SKM-1 treated with dmso at 0.1 percent for 144 hours (cell line): Measurements from ENCODE around the gene LRPAP1.
"Not testable (repeated sequence)": the region's sequence is repeated elsewhere in the genome, so short reads cannot be mapped to it uniquely, and the experiment has no call there.

Source experiments
- DNase-seq: peaks from one replicate; lab custom pipeline; 2025; ENCODE audit not compliant: unreplicated experiment; lab: John Stamatoyannopoulos, UW

The LRPAP1 gene

DNA sequence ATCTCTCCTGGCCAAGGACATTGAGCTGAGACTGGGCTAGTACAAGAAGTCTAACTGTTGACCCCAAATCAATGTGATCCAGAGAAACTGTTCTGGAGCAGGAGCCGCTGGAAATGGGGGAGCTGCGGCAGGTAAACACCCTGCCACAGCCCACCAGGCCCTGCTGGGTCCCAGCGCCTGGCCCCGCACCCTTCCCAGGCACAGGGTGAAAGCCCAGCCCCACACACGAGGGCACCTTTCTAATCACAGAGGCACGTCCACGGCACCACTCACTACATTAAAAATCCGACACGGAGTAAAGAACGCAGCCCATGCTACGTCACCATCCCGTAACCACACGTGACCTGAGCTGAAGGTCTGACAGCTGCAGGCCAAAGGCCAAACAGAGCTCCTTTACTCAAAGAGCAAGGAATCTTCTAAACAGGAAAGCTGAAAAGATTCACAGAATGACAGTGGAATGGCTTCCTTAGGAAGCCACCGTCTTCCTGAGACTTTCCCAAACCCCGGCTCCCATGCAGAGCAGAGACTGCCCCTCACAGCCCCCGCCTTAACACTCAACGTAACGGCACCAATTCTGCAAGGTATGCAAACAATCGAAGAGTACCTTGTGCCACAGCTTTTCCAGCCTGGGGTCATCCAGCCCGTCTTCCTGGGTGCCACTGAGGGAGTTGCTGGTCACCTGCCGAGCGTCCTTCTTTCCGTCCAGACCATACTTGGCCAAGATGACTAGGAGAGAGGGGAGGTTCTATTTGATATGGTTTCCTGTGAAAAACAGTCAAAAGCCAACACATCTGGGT lies 12.6 kb downstream of the LRPAP1 start:
- no peak for DNase-seq

DNA sequence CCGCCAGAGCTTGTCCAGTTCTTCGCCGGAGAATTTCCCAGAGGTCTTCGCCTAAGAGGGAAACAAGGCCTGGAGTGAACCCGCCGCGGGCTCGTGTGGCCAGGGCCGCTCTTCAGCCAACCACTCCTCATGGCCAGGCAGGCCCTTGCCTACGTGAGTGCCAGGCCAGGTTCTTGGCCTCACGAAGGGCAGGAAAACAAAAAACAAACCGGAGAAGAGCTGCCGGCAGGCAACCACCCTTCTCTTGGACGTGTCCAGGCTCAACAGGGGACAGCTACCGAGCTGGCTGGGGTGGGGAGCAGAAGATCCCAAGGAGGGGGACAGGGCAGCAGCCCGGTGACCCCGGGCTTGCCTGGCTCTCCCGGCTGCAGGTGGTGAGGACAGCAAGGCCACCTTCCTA lies 13.3 kb downstream of the LRPAP1 start:
- no peak for DNase-seq

DNA sequence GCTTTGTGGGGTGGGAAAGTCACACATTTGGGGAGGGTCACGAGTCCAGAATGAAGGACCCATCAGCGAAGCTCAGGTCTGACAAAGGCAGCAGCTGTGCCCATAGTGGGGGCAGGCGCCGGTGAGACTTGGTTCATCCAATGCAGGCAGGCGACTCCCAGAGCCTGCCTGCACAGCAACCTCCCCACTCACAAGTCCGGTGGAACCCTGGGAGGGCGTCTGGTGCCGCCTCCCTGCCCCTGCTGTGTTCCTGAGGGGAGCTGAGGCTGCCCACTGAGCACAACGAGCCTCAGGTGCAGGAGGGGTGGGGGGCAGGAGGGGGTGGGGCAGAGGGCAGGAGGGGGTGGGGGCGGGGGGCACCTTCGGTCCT lies 13.7 kb downstream of the LRPAP1 start:
- no peak for DNase-seq

- DNase-seq, result no peak
These were observed 14.3 kb downstream of the LRPAP1 start for GRCh38 chr4:3517731-3518510.

GRCh38 chr4:3516836-3517730 lies 15.1 kb downstream of the LRPAP1 start:
- DNase-seq, result no peak

- no peak for DNase-seq
These were observed 16.0 kb downstream of the LRPAP1 start for GRCh38 chr4:3516061-3516835.

GRCh38 chr4:3515646-3516045 lies 16.6 kb downstream of the LRPAP1 start:
- no peak for DNase-seq

DNA sequence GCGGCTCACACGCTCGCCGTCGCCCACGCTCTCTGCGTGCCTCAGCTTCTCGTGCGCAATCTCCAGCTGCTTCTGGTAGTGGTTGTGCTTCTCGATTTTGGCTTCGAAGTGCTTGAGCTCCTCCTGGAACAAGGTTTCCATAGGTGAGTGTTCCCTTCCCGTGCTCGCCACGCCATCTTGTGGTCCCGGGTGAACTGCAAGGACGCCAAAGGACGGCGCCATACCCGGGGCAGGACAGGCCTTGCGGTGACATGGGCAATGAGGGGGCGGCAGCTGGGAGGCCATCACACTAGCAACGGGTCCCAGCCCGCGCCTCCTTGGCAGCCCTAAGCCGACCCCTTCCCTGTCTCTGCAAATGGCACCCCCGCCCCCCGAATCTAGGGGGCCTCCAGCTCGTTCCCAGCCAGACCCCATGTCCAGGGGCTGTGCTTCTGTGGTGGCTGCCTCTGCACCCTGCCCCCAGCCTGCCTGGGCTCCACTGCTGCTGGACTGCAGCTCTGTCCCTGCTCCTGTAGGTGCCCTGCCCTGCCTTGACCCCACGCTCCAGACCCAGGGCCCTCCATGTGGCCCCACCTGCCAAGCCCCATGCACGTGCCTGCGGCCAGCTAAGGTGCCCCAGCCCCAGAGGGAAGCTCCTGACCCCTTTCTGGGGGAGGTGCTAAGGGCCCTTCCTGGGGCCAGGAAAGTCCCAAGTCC lies 17.3 kb downstream of the LRPAP1 start:
- no peak for DNase-seq

DNA sequence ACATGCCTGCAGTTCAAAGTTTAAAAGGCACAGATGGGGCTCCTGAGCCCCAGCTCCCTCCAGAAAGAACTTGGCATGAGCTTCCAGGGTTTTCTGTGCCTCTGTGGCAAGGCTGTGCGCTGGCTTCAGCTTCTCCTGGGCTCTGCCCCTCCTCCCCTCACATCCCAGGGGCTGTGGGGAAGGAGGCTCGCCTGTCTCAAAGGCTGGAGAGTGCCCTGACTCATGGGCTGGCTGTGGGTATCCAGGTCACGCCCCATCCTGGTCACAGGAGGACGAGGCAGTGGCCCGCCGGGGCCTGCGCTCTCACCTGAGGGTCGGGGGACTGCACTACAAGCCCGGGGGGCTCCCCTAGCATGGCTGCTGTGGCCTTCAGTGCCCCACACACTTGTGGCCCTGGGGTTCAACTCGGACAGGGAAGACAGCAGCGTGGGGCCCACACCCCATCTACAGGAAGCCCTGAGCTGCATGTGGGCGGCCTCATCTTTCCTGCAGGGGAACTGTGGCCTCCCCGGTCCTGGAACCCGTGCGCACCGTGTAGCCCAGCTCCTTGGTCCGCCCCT lies 17.9 kb downstream of the LRPAP1 start:
- no peak for DNase-seq

- no peak for DNase-seq
These were observed 18.4 kb downstream of the LRPAP1 start for GRCh38 chr4:3513807-3514206.

GRCh38 chr4:3512719-3513118 lies 19.5 kb downstream of the LRPAP1 start:
- DNase-seq, result no peak

DNA sequence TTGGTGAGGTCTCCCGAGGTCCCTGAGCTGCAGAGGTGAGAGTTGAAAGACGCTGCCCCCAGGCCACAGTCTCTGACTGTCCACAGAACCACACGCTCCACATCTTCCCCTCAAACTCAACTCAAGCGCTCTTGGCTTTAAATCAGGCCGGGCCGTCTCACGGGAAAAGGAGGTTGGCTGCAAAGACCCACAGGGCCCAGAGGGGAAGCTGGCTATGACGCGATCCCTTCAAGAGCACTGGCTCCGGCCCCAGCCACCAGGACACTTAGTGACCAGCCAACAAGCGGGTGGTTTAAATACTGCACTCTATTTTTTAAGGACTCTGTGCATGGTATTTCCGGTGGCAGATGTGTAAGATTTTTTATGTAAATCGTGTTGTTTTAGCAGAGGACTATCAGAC lies 19.9 kb downstream of the LRPAP1 start:
- no peak for DNase-seq

DNA sequence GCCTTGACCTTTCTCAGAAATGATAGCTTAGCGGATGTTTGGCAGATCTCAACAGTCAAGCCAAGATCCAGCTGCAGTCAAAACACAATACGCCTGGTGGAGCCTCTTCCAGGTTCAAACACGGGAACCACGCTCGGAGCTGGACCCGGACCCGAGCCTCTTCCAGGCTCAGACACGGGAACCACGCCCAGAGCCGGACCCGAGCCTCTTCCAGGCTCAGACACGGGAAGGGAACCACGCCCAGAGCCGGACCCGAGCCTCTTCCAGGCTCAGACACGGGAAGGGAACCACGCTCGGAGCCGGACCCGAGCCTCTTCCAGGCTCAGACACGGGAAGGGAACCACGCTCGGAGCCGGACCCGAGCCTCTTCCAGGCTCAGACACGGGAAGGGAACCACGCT lies 20.6 kb downstream of the LRPAP1 start:
- DNase-seq, result not testable (repeated sequence)

DNA sequence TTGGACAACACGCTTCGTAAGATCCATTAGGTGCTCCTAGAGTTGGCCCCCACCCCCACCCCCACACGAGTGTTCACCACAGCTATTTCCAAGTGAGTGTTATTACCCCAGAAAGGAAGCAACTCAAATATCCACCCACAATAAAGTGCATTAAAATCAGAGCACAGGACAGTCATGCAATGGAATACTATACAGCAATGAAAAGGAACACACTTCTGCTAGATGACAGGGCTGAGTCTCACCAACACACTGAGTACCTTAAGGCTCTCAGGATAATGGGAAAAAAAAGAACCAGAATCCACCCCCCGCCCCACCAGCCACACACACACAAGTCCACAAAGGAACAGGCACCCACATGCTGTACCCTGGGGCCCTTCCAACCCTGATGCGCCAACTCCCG lies 21.0 kb downstream of the LRPAP1 start:
- DNase-seq, result no peak

- DNase-seq, result no peak
These were observed 21.7 kb downstream of the LRPAP1 start for GRCh38 chr4:3510481-3510880.

- no peak for DNase-seq
These were observed 23.7 kb downstream of the LRPAP1 start for GRCh38 chr4:3508542-3508941.

DNA sequence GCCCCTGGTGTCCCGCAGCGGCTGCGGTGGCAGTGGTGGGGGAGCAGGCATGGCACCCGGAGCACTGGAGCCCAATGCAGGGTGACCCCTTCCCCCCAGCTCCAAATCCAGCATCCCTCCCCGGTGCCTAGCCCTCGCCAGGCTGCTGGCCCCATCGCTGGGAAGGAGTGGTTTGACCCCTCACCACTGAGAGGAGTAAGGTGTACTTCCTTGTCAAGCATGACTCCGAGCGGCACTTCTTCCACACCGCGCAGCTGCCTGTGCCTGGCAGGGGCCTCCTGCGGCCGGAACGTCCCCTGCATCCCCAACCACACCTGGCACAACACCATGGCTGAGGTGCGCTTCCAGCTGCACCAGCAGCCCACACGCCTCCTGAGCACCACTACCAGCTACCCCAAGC lies 27.0 kb downstream of the LRPAP1 start:
- DNase-seq, result no peak

DNA sequence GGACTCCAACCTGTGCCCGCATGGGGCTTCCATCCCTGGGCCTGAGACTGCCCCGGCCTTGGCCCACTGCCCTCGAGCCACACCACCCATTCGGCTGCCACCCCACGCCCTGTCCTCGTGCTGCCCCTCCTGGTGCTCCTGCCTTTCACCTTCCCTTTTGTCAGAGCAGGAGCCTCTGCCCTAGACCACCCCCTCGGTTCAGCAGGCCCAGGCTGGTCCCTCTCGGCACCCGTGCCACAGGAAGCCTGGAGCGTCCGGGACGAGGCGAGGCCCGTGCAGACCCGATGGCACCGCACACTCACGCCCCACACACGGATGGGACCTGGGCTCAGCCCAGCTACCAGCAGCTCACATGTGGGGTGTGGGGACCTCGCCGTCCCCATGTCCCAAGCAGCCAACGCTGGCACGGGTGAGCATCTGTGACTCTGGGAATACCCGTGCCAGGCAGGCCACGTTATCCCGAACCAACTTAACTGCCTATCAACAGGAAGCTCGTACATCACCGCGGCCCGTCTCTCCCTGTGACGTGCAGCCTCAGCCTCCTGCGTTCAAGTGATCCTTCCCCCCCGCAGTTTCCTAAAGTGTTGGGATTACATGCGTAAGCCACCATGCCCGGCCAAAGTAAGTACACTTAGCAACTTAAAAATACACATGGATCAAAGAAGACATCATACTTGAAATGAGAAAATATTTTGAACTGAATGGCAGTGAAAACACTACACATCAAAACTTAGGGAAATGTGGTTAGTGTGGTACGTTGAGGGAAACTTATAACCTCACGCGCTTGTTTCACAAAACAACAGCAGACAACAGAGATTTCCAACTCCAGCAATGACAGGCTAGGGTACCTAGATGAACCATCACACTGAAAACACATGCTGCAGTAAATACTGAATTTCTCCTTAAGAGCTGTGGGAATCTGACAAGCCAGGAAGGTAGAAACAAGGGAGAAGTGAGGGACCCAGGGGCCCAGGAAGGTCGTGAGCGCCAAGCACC lies 29.0 kb downstream of the LRPAP1 start:
- DNase-seq, result no peak
